Effector memory CD4-positive, alpha-beta T cell (primary cell): ENCODE results near the gene COL23A1.

Experiments
- DNase-seq, 3 donors: peaks; one replicate each; pipeline ENCODE4 v3.0.0-alpha.2; 2020
- H3K27ac ChIP-seq: 2 replicates; pipeline ENCODE4 v1.7.0; 2013; ENCODE audit warnings: mild to moderate bottlenecking, low read length, moderate library complexity; ENCODE audit not compliant: insufficient read depth, poor library complexity, severe bottlenecking
- H3K27me3 ChIP-seq: replicated peaks from 2 replicates; pipeline ENCODE4 v1.7.0; 2013; ENCODE audit warnings: mild to moderate bottlenecking, low read length; ENCODE audit not compliant: insufficient read depth, control insufficient read depth, poor library complexity, severe bottlenecking
- H3K36me3 ChIP-seq: 2 replicates; pipeline ENCODE4 v1.7.0; 2013; ENCODE audit warnings: mild to moderate bottlenecking, low read length, moderate library complexity; ENCODE audit not compliant: control insufficient read depth, insufficient read depth
- H3K4me1 ChIP-seq: 2 replicates; pipeline ENCODE4 v1.7.0; 2013; ENCODE audit warnings: low read length, mild to moderate bottlenecking; ENCODE audit not compliant: control insufficient read depth, insufficient read depth, poor library complexity, severe bottlenecking
- H3K4me3 ChIP-seq: 2 replicates; pipeline ENCODE4 v1.7.0; 2013; ENCODE audit warnings: low read length, low read depth, mild to moderate bottlenecking; ENCODE audit not compliant: insufficient read depth, poor library complexity, severe bottlenecking
- H3K9me3 ChIP-seq: 2 replicates; pipeline ENCODE4 v1.7.0; 2013; ENCODE audit warnings: mild to moderate bottlenecking, low read length, moderate library complexity; ENCODE audit not compliant: control insufficient read depth

The COL23A1 gene

GRCh38 chr5:178427576-178428197 lies 162.5 kb downstream of the COL23A1 start:
- no peak for DNase-seq
- H3K9me3 ChIP-seq: no peaks in the 10 kb centered on the region
- H3K27me3 ChIP-seq: no peaks in the 10 kb centered on the region
- no peaks in the 10 kb centered on the region for H3K4me1 ChIP-seq
- H3K4me3 ChIP-seq: no peak overlapping the region
- H3K36me3 ChIP-seq: no peaks in the 10 kb centered on the region
- H3K27ac ChIP-seq: no peak overlapping the region

DNA sequence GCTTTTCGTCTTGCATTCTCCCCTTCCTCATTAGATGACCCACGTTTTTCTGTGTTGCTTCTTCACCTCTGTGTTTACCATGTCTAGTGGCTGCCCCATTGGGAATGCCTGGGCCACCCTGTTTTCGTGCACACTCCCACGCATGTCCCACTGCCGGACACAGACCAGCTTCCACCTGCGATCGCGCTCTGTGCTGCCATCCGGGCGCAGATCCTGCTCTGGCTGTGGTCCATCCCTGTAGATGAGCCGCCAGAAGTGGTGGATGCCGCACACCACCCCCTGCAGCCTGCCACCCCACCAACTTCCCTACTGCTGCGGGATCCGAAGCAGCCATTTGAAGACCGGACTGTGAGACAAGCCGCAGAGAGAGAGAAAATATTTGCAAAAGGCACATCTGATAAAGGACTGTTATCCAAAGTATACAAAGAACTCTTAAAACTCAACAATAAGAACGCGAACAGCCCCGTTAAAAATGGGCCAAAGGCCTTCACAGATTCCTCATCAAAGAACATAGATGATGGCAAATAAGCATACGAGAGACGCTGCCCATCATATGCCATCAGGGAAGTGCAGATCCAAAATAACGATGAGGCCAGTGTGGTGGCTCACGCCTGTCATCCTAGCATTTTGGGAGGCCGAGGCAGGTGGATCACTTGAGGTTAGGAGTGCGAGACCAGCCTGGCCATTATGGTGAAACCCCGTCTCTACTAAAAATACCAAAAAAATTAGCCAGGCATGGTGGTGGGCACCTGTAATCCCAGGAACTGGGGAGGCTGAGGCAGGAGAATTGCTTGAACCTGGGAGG lies 163.7 kb downstream of the COL23A1 start:
- H3K4me1 ChIP-seq: no peaks in the 10 kb centered on the region
- no peaks in the 10 kb centered on the region for H3K9me3 ChIP-seq
- H3K27me3 ChIP-seq: no peaks in the 10 kb centered on the region
- no peaks in the 10 kb centered on the region for H3K36me3 ChIP-seq
- H3K4me3 ChIP-seq: no peak overlapping the region
- no peak for DNase-seq
- no peak overlapping the region for H3K27ac ChIP-seq

- no peaks in the 10 kb centered on the region for H3K27me3 ChIP-seq
- no peak overlapping the region for H3K27ac ChIP-seq
- no peaks in the 10 kb centered on the region for H3K36me3 ChIP-seq
- no peak for DNase-seq
- no peaks in the 10 kb centered on the region for H3K4me1 ChIP-seq
- H3K4me3 ChIP-seq: no peak overlapping the region
- H3K9me3 ChIP-seq: no peaks in the 10 kb centered on the region
Observed at GRCh38 chr5:178425621-178426068, 164.5 kb downstream of the COL23A1 start.

DNA sequence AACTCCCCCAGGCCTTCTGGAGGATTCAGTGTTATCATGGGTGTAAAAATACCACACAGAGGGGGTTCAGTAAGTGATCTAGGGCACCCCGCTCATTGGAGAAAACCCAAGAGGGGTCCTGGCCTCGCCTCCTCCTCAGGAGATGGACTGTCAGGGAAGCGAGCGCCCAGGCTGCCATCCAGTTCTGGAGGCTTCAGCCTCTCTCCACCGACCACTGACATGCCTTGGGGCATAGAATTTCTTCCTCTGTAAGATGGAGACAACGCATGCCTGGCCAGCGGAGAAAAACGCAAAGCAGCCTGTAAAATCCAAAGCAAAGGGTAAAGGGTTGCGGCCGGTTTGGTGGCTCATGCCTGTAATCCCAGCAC lies 165.4 kb downstream of the COL23A1 start:
- DNase-seq: no peak
- Histone ChIP-seq H3K27me3 (no peaks in the 10 kb centered on the region), H3K9me3 (no peaks in the 10 kb centered on the region)

DNA sequence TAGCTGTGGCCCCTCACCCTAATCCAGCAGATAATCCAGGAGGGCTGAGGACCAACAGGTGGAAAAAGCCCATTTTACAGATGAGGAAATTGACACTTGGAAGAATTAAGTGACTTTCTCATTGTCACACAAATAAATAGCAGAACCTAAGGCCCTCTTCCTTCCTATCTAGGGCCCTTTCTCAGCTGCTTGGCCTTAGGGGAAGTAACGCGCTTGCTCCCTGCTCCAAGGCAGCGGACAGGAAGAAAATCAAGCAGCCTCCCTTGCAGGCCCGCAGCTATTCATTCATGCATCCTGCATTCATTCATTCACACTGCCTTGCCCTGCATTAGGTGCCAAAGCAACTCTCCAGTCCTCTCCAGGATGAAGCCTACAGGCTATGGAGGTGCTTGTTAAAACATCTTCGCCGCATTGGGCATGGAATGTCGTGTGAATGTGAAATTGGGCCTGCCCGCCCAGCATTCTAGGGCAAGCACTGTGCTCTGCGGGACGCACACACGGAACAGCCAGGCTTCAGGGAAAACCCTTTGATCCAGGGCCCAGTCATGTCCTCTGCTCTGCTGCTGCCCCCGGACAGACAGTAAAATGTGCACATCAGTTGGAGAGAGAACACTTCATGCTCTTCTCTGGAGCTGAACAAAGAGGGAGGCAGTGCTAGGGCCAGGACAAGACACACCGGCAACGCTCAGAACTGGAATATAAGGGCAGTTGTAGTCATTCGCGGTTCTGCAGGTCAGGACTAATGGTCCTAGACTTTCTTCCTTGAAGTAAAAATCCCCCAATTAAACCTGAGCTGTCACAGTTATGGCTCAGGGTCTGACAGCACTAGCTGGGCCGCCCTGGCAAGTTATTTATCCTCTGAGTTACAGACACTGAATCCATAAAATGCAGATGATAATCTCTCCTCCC lies 166.0 kb downstream of the COL23A1 start:
- Histone ChIP-seq H3K27ac (no peak overlapping the region), H3K27me3 (no peaks in the 10 kb centered on the region), H3K36me3 (no peaks in the 10 kb centered on the region), H3K4me3 (no peak overlapping the region), H3K9me3 (no peaks in the 10 kb centered on the region), H3K4me1 (no peaks in the 10 kb centered on the region)
- no peak for DNase-seq

More for the DNA sequence above, 165.4 kb downstream of the COL23A1 start:
- H3K4me1 ChIP-seq: no peaks in the 10 kb centered on the region
- H3K27ac ChIP-seq: no peak overlapping the region
- H3K36me3 ChIP-seq: no peaks in the 10 kb centered on the region
- H3K4me3 ChIP-seq: no peak overlapping the region

DNA sequence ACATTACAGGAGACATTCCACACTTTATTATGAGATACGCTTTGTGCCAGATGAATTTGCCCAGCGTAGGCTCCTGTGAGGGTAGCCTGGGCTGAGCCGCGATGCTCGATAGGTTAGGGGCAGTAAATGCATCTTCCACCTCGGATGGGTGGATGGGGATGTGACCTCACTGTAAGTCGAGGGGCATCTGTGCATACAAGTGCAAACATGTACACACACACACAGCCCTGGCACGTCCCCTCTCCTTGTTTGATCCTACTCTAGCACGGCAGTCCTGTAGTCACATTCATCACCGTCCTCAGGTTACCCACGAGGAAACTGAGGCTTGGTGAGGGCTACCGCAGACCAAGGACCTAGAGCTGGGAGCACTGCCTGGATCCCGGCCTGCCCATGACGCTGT lies 166.8 kb downstream of the COL23A1 start:
- Histone ChIP-seq H3K27me3 (no peaks in the 10 kb centered on the region), H3K36me3 (no peaks in the 10 kb centered on the region), H3K4me3 (no peak overlapping the region), H3K4me1 (no peaks in the 10 kb centered on the region), H3K27ac (no peak overlapping the region), H3K9me3 (no peaks in the 10 kb centered on the region)
- DNase-seq: no peak

- H3K4me1 ChIP-seq: no peaks in the 10 kb centered on the region
- H3K27me3 ChIP-seq: no peaks in the 10 kb centered on the region
- no peak overlapping the region for H3K27ac ChIP-seq
- no peaks in the 10 kb centered on the region for H3K36me3 ChIP-seq
- DNase-seq: no peak
- H3K4me3 ChIP-seq: no peak overlapping the region
- H3K9me3 ChIP-seq: no peaks in the 10 kb centered on the region
Observed at GRCh38 chr5:178422400-178422775, 167.8 kb downstream of the COL23A1 start.

DNA sequence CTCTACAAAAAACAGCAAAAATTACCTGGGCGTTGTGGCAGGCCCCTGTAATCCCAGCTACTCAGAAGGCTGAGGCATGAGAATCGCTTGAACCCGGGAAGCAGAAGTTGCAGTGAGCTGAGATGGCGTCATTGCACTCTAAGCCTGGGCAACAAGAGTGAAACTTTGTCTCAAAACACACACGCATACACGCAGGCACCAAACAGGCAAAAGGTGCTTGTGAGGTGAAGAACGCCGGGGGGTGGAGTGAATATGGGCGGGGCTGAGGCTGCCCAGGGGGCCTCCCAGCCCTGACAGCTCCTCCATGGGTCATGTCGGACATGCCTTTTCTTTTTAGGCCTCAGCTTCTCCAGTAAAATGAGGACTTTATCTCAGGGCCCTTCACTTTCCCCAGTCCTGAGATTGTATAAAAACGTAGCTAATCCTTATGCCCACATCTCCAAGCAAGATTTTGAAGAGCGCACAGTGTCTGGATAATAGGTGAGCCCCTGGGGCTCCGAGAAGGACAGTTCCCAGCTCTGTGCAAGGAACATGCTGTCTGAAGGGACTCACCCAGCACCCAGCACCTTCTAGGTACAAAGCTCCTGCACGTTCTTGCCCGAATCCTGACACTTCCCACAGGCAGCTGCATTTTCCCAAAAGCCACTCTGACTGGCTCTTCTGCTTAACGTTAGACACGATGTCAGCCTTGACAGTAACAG lies 168.3 kb downstream of the COL23A1 start:
- H3K27ac ChIP-seq: no peak overlapping the region
- no peaks in the 10 kb centered on the region for H3K27me3 ChIP-seq
- H3K4me1 ChIP-seq: no peaks in the 10 kb centered on the region
- no peak for DNase-seq
- no peaks in the 10 kb centered on the region for H3K36me3 ChIP-seq
- no peak overlapping the region for H3K4me3 ChIP-seq
- H3K9me3 ChIP-seq: no peaks in the 10 kb centered on the region

DNA sequence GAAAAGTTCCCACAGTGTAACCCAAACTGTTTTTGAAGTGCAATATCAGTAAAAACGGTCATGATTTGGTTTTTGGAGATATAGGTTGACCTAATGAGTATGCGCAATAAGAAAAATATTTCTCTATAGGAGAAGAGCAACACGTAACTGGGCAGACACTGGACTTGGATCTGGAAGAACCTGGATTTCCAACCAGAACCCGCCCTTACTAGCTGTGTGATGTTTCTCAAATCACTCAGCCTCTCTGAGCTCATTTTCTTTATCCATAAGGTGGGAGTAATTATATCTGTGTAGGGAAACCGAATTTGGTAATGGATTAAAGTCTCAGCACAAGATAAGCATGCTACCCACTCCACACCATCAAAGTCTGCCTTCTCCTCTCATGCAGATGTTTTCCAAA lies 169.1 kb downstream of the COL23A1 start:
- H3K4me1 ChIP-seq: no peaks in the 10 kb centered on the region
- no peak for DNase-seq
- H3K9me3 ChIP-seq: no peaks in the 10 kb centered on the region
- H3K27me3 ChIP-seq: no peaks in the 10 kb centered on the region
- no peak overlapping the region for H3K27ac ChIP-seq
- no peak overlapping the region for H3K4me3 ChIP-seq
- no peaks in the 10 kb centered on the region for H3K36me3 ChIP-seq
